Vagina (tissue), 2 donors: Measurements from ENCODE around the gene CCDC138. TPM values are rescaled to one million over a fixed set of nuclear protein-coding genes. Genes with fewer than 3 reads are reported as not detected.

Source experiments
- DNase-seq, 2 donors: peaks; one replicate each; pipeline ENCODE4 v3.0.0-alpha.2; 2017; ENCODE audit errors: extremely low spot score in 2 of 2
- H3K27ac ChIP-seq: fragments of 200-600 bp; sonication (generic); one replicate; pipeline ENCODE4 v1.5.1; 2019
- H3K27me3 ChIP-seq: fragments of 200-600 bp; sonication (generic); one replicate; pipeline ENCODE4 v1.5.1; 2019
- H3K36me3 ChIP-seq, 2 donors: fragments of 200-600 bp; sonication (generic); one replicate each; pipeline ENCODE4 v1.5.1; 2017 to 2019
- H3K4me1 ChIP-seq: fragments of 200-600 bp; sonication (generic); one replicate; pipeline ENCODE4 v1.5.1; 2019
- H3K4me3 ChIP-seq, 2 donors: fragments of 200-600 bp; sonication (generic); 1 replicate in 1 of 2; 2 replicates in 1 of 2; pipeline ENCODE4 v1.5.1; 2016 to 2019
- H3K9me3 ChIP-seq: fragments of 200-600 bp; sonication (generic); one replicate; pipeline ENCODE4 v1.5.1; 2019
- CTCF ChIP-seq, 3 experiments: fragments of 450-650 bp in 2 of 3; fragments of 200-600 bp in 1 of 3; sonication (generic) in 1 of 3; IDR thresholded peaks; one replicate each; pipeline ENCODE4 v1.5.1; 2017 to 2019; ENCODE audit warnings: antibody characterized with exemption in 3 of 3, mild to moderate bottlenecking in 2 of 3, moderate library complexity in 2 of 3
- POLR2A ChIP-seq, 2 donors: fragments of 450-650 bp; IDR thresholded peaks; one replicate each; pipeline ENCODE4 v1.6.1; 2017; ENCODE audit warnings: antibody characterized with exemption in 2 of 2, mild to moderate bottlenecking in 2 of 2, moderate library complexity in 2 of 2
- POLR2AphosphoS5 ChIP-seq, 2 donors: sonication (generic); formaldehyde crosslinking; IDR thresholded peaks; one replicate each; pipeline ENCODE4 v1.9.0; 2017; ENCODE audit warnings: antibody characterized with exemption in 2 of 2, mild to moderate bottlenecking in 2 of 2, low read depth in 1 of 2; ENCODE audit not compliant: insufficient read depth in 1 of 2
- intact Hi-C: fragments of 100-400 bp; cut with DNase I; formaldehyde crosslinking; loops from one replicate; pipeline ENCODE4 v1.15.1; 2023
- total RNA-seq: library from RNA; depleted of rRNA; stranded (reverse); fragments of >200 nt; gene quantifications from one replicate; pipeline ENCODE4 v1.2.3, GENCODE V29; 2016

CCDC138 gene
- total RNA-seq, 1 donor from 2014 or later = 4.9 TPM

GRCh38 chr2:108786008-108786353 is 590 bp upstream of the CCDC138 start:
- Histone ChIP-seq H3K9me3 (no peaks in the 10 kb centered on the region), H3K4me3 (peak overlapping the region; percentile 63 to 68), H3K27ac (peak overlapping the region; percentile 87), H3K27me3 (no peaks in the 10 kb centered on the region), H3K4me1 (peaks cover 8% of the 10 kb centered on the region), H3K36me3 (peaks cover 0 to 18% of the 10 kb centered on the region in 2 donors)
- no peak for DNase-seq
- TF ChIP-seq CTCF (IDR thresholded peaks at IDR 0.05) (no peak), POLR2A (IDR thresholded peaks at IDR 0.05) (no peak)
- intact Hi-C loops = no loop called here

- DNase-seq = no peak
- intact Hi-C loops = no loop called here
- H3K4me1 ChIP-seq = peaks cover 8% of the 10 kb centered on the region
- H3K27ac ChIP-seq = peak overlapping the region; percentile 87
- peak overlapping the region; percentile 63 to 68 for H3K4me3 ChIP-seq
- peaks cover 0 to 17% of the 10 kb centered on the region in 2 donors for H3K36me3 ChIP-seq
- H3K27me3 ChIP-seq = no peaks in the 10 kb centered on the region
- H3K9me3 ChIP-seq = no peaks in the 10 kb centered on the region
- TF ChIP-seq POLR2A (IDR thresholded peaks at IDR 0.05) = no peak
- TF ChIP-seq POLR2AphosphoS5 (IDR thresholded peaks at IDR 0.05; ENCODE audit: insufficient read depth in 1 of 2, low read depth in 1 of 2) = no peak
- no peak for TF ChIP-seq CTCF (IDR thresholded peaks at IDR 0.05)
Measured at GRCh38 chr2:108787216-108787541, 608 bp downstream of the CCDC138 start.

GRCh38 chr2:108803045-108803736 is 16.6 kb downstream of the CCDC138 start:
- DNase-seq = no peak
- intact Hi-C loops = no loop called here
- H3K9me3 ChIP-seq = no peaks in the 10 kb centered on the region
- no peaks in the 10 kb centered on the region for H3K4me1 ChIP-seq
- peaks cover 0 to 17% of the 10 kb centered on the region in 2 donors for H3K36me3 ChIP-seq
- H3K27ac ChIP-seq = no peak overlapping the region
- TF ChIP-seq POLR2A (IDR thresholded peaks at IDR 0.05) = no peak
- no peak for TF ChIP-seq CTCF (IDR thresholded peaks at IDR 0.05)
- no peak for TF ChIP-seq POLR2AphosphoS5 (IDR thresholded peaks at IDR 0.05; ENCODE audit: insufficient read depth in 1 of 2, low read depth in 1 of 2)
- no peaks in the 10 kb centered on the region for H3K27me3 ChIP-seq
- no peak overlapping the region for H3K4me3 ChIP-seq

- Histone ChIP-seq H3K4me3 (no peak overlapping the region), H3K27me3 (no peaks in the 10 kb centered on the region), H3K4me1 (no peaks in the 10 kb centered on the region), H3K9me3 (peaks cover 6% of the 10 kb centered on the region), H3K27ac (no peak overlapping the region), H3K36me3 (peaks cover 0 to 13% of the 10 kb centered on the region in 2 donors)
- TF ChIP-seq POLR2AphosphoS5 (IDR thresholded peaks at IDR 0.05; ENCODE audit: insufficient read depth in 1 of 2, low read depth in 1 of 2) (no peak), POLR2A (IDR thresholded peaks at IDR 0.05) (no peak), CTCF (IDR thresholded peaks at IDR 0.05) (no peak)
- no peak for DNase-seq
- intact Hi-C loops = no loop called here
Measured at GRCh38 chr2:108805032-108805431, 18.5 kb downstream of the CCDC138 start.

GRCh38 chr2:108805782-108806181 is 19.2 kb downstream of the CCDC138 start:
- H3K9me3 ChIP-seq = peaks cover 6% of the 10 kb centered on the region
- H3K4me3 ChIP-seq = no peak overlapping the region
- no peak for TF ChIP-seq CTCF (IDR thresholded peaks at IDR 0.05)
- TF ChIP-seq POLR2AphosphoS5 (IDR thresholded peaks at IDR 0.05; ENCODE audit: insufficient read depth in 1 of 2, low read depth in 1 of 2) = no peak
- DNase-seq = no peak
- H3K36me3 ChIP-seq = peaks cover 0 to 13% of the 10 kb centered on the region in 2 donors
- H3K27me3 ChIP-seq = no peaks in the 10 kb centered on the region
- no peaks in the 10 kb centered on the region for H3K4me1 ChIP-seq
- intact Hi-C loops = no loop called here
- no peak overlapping the region for H3K27ac ChIP-seq
